Keratinocyte (primary cell): ENCODE data around the gene CDA. TPM values are rescaled to one million over a fixed set of nuclear protein-coding genes. Genes with fewer than 3 reads are reported as not detected.

Source experiments
- DNase-seq: peaks from one replicate; pipeline ENCODE4 v3.0.0-alpha.2; 2011; ENCODE audit warnings: low read depth, missing footprints, low spot score
- FAIRE-seq: peaks from 2 replicates; lab custom pipeline; 2011; peaks lifted over from hg19 to GRCh38; lab: Jason Lieb, UNC
- H2AFZ ChIP-seq: 2 replicates; pipeline ENCODE4 v1.6.0; 2012; ENCODE audit warnings: low read length, control low read depth, inconsistent platforms; ENCODE audit not compliant: control insufficient read depth
- H3K27ac ChIP-seq: 2 replicates; pipeline ENCODE4 v1.5.1; 2011; ENCODE audit warnings: low read length; ENCODE audit not compliant: control insufficient read depth, insufficient read depth
- H3K27me3 ChIP-seq: 3 replicates; pipeline ENCODE4 v1.6.0; 2011; ENCODE audit warnings: low read length; ENCODE audit not compliant: control insufficient read depth, insufficient read depth; ENCODE audit errors: extremely low read depth
- H3K36me3 ChIP-seq, 2 experiments: 2 replicates in 1 of 2; 3 replicates in 1 of 2; pipeline ENCODE4 v1.5.1; 2011; ENCODE audit warnings: low read length in 2 of 2, mild to moderate bottlenecking in 1 of 2; ENCODE audit not compliant: control insufficient read depth in 2 of 2, insufficient read depth in 2 of 2; ENCODE audit errors: extremely low read depth in 1 of 2
- H3K4me1 ChIP-seq: 3 replicates; pipeline ENCODE4 v1.5.1; 2011; ENCODE audit warnings: low read length; ENCODE audit not compliant: control insufficient read depth, insufficient read depth; ENCODE audit errors: extremely low read depth
- H3K4me2 ChIP-seq: 3 replicates; pipeline ENCODE4 v1.6.0; 2011; ENCODE audit warnings: low read depth, low read length; ENCODE audit not compliant: control insufficient read depth, insufficient read depth; ENCODE audit errors: extremely low read depth
- H3K4me3 ChIP-seq, 3 experiments: fragments of 200-600 bp in 1 of 3; sonication (generic) in 1 of 3; 2 replicates in 2 of 3; 3 replicates in 1 of 3; pipeline ENCODE4 v1.5.1; 2011 to 2016; ENCODE audit warnings: low read length in 3 of 3, mild to moderate bottlenecking in 3 of 3, control low read depth in 2 of 3, inconsistent platforms in 1 of 3, low read depth in 1 of 3, mixed read lengths in 1 of 3, mixed run types in 1 of 3, moderate library complexity in 1 of 3; ENCODE audit not compliant: control insufficient read depth in 2 of 3, insufficient read depth in 2 of 3; ENCODE audit errors: extremely low read depth in 1 of 3
- H3K79me2 ChIP-seq: 2 replicates; pipeline ENCODE4 v1.6.0; 2012; ENCODE audit warnings: low read length; ENCODE audit not compliant: control insufficient read depth, insufficient read depth
- H3K9ac ChIP-seq: 3 replicates; pipeline ENCODE4 v1.6.0; 2011; ENCODE audit warnings: low read length; ENCODE audit not compliant: control insufficient read depth, insufficient read depth; ENCODE audit errors: extremely low read depth
- H3K9me1 ChIP-seq: 3 replicates; pipeline ENCODE4 v1.6.0; 2011; ENCODE audit warnings: low read length; ENCODE audit not compliant: control insufficient read depth, insufficient read depth; ENCODE audit errors: extremely low read depth
- H3K9me3 ChIP-seq: 2 replicates; pipeline ENCODE4 v1.5.1; 2012; ENCODE audit warnings: low read depth, low read length; ENCODE audit not compliant: control insufficient read depth
- H4K20me1 ChIP-seq: 3 replicates; pipeline ENCODE4 v1.6.0; 2011; ENCODE audit warnings: low read length; ENCODE audit not compliant: control insufficient read depth, insufficient read depth; ENCODE audit errors: extremely low read depth
- CTCF ChIP-seq, 3 experiments: IDR thresholded peaks in 1 of 3; conservative IDR thresholded peaks in 1 of 3; optimal IDR thresholded peaks in 1 of 3; 2 replicates in 2 of 3; 3 replicates in 1 of 3; pipeline versions ENCODE3 to v1.5.1; 2011; ENCODE audit warnings: low read length in 3 of 3, mild to moderate bottlenecking in 3 of 3, moderate library complexity in 2 of 3, control low read depth in 1 of 3, inconsistent platforms in 1 of 3; ENCODE audit not compliant: insufficient read depth in 2 of 3; ENCODE audit errors: extremely low read depth in 1 of 3
- EZH2 ChIP-seq: IDR thresholded peaks from one replicate; pipeline ENCODE4 v1.6.1; 2012; ENCODE audit warnings: inconsistent platforms, mild to moderate bottlenecking, low read length, moderate library complexity
- dilution Hi-C: fragments of 300-500 bp; cut with MboI; formaldehyde crosslinking; loops from one replicate; pipeline ENCODE4 v1.7.0; 2020; ENCODE audit warnings: low sequenced_read_pairs; ENCODE audit not compliant: extremely low pct_ligation_motif_present
- polyA plus RNA-seq, 5 experiments: library from polyadenylated mRNA; depleted of rRNA in 3 of 5; stranded (reverse) in 3 of 5; stranded (forward) in 1 of 5; unstranded in 1 of 5; fragments of >200 nt; gene quantifications; 1 replicate in 1 of 5; 2 replicates in 3 of 5; 3 replicates in 1 of 5; pipeline versions ENCODE4 v1.2.1 to v1.2.3, GENCODE V29; 2011 to 2012; ENCODE audit warnings: missing spikeins in 2 of 5, low read depth in 1 of 5, low replicate concordance in 1 of 5

The CDA gene
- polyA plus RNA-seq, 1 donor (not counting 4 experiments of a cell fraction or from before 2014, with no cell fraction given), result 44.9 TPM

GRCh38 chr1:20663969-20664715, 75.2 kb downstream of the CDA start:
- Histone ChIP-seq H4K20me1 (no peaks in the 10 kb centered on the region), H3K36me3 (peaks cover under 1 to 5% of the 10 kb centered on the region in 2 experiments), H3K27ac (no peak overlapping the region), H3K79me2 (peaks cover 21% of the 10 kb centered on the region), H3K4me3 (no peak overlapping the region), H2AFZ (no peak overlapping the region), H3K9me1 (no peaks in the 10 kb centered on the region), H3K9me3 (no peaks in the 10 kb centered on the region), H3K9ac (no peak overlapping the region), H3K4me2 (no peak overlapping the region), H3K4me1 (peaks cover 16% of the 10 kb centered on the region), H3K27me3 (no peaks in the 10 kb centered on the region)
- dilution Hi-C loops, result no loop called here
- DNase-seq, result no peak
- FAIRE-seq, result no peak
- TF ChIP-seq CTCF (optimal IDR thresholded peaks at IDR 0.05 in 1 of 3, IDR thresholded peaks at IDR 0.05 in 1 of 3, conservative IDR thresholded peaks at IDR 0.05 in 1 of 3; ENCODE audit: extremely low read depth in 1 of 3, insufficient read depth in 2 of 3, low read length in 3 of 3) (no peak), EZH2 (no peak)

GRCh38 chr1:20665726-20666125, 76.8 kb downstream of the CDA start:
- H3K9me3 ChIP-seq, result no peaks in the 10 kb centered on the region
- peaks cover 5% of the 10 kb centered on the region for H3K79me2 ChIP-seq
- TF ChIP-seq EZH2, result no peak
- TF ChIP-seq CTCF (optimal IDR thresholded peaks at IDR 0.05 in 1 of 3, IDR thresholded peaks at IDR 0.05 in 1 of 3, conservative IDR thresholded peaks at IDR 0.05 in 1 of 3; ENCODE audit: extremely low read depth in 1 of 3, insufficient read depth in 2 of 3, low read length in 3 of 3), result no peak
- peaks cover 4% of the 10 kb centered on the region for H3K4me1 ChIP-seq
- H3K9me1 ChIP-seq, result no peaks in the 10 kb centered on the region
- H3K9ac ChIP-seq, result no peak overlapping the region
- H4K20me1 ChIP-seq, result no peaks in the 10 kb centered on the region
- DNase-seq (no peak), FAIRE-seq (no peak)
- no peak overlapping the region for H3K4me3 ChIP-seq
- H3K27ac ChIP-seq, result no peak overlapping the region
- peak overlapping the region; percentile 0 for H2AFZ ChIP-seq
- H3K4me2 ChIP-seq, result no peak overlapping the region
- peaks cover 0 to 5% of the 10 kb centered on the region in 2 experiments for H3K36me3 ChIP-seq
- no peaks in the 10 kb centered on the region for H3K27me3 ChIP-seq
- dilution Hi-C loops, result no loop called here
